K562 (cell line): ENCODE data around the gene PPP1R3G. TPM values are rescaled to one million over a fixed set of nuclear protein-coding genes. Genes with fewer than 3 reads are reported as not detected.
"Not testable (repeated sequence)": the region's sequence is repeated elsewhere in the genome, so short reads cannot be mapped to it uniquely, and the experiment has no call there.

Source experiments
- ATAC-seq: fragments of 200-7000 bp; cut with Tn5 transposase; 3 replicates; pipeline ENCODE4 v1.9.1; 2020; ENCODE audit warnings: moderate library complexity
- BruUV-seq: library from RNA; stranded (reverse); fragments of 400-500 nt; replicated peaks from 2 replicates; lab custom pipeline; 2021; lab: Mats Ljungman, UMichigan
- CTCF ChIA-PET: fragments of 300-600 bp; formaldehyde crosslinking; extraction: SDS; loops from one replicate; lab custom pipeline; 2021; ENCODE audit warnings: low intra/inter-chr PET ratio; lab: Yijun Ruan, JAX
- POLR2A ChIA-PET: fragments of 300-600, 350-650 bp; sonication (Branson Sonifier 250); formaldehyde crosslinking; extraction: SDS; loops from one replicate; lab custom pipeline; 2021; ENCODE audit warnings: antibody characterized with exemption, inconsistent platforms; lab: Yijun Ruan, JAX
- DNase-seq, 4 experiments: peaks; one replicate each; pipeline versions ENCODE4 v3.0.0 to v3.0.0-alpha.2; 2011 to 2018; ENCODE audit warnings: low spot score in 3 of 4, mixed read lengths in 3 of 4; ENCODE audit errors: extremely low read depth in 1 of 4
- FAIRE-seq: peaks from 2 replicates; lab custom pipeline; 2011; peaks lifted over from hg19 to GRCh38; lab: Jason Lieb, UNC
- H2AFZ ChIP-seq: 2 replicates; pipeline ENCODE4 v1.6.0; 2011; ENCODE audit warnings: low read depth, low read length, control low read depth, inconsistent platforms
- H3K27ac ChIP-seq: fragments of 200-600 bp; 3 replicates; pipeline ENCODE4 v1.8.0; 2011; ENCODE audit warnings: low read depth, mild to moderate bottlenecking, control low read depth, inconsistent platforms, low read length, moderate library complexity, mixed read lengths; ENCODE audit errors: extremely low read depth
- H3K27me3 ChIP-seq, 2 experiments: fragments of 300-600 bp in 1 of 2; 2 replicates in 1 of 2; 3 replicates in 1 of 2; pipeline versions ENCODE4 v1.6.0 to v1.8.0; 2011; ENCODE audit warnings: inconsistent platforms in 2 of 2, low read length in 2 of 2, mild to moderate bottlenecking in 1 of 2, mixed read lengths in 1 of 2, moderate library complexity in 1 of 2; ENCODE audit not compliant: control insufficient read depth in 2 of 2, insufficient read depth in 2 of 2
- H3K36me3 ChIP-seq: fragments of 300-600 bp; 3 replicates; pipeline ENCODE4 v1.8.0; 2011; ENCODE audit warnings: mild to moderate bottlenecking, low read length, inconsistent platforms; ENCODE audit not compliant: control insufficient read depth, insufficient read depth
- H3K4me1 ChIP-seq, 2 experiments: fragments of 200-600 bp in 1 of 2; replicated peaks in 1 of 2; 2 replicates in 1 of 2; 3 replicates in 1 of 2; pipeline versions ENCODE4 v1.5.1 to v1.8.0; 2011; ENCODE audit warnings: inconsistent platforms in 2 of 2, low read length in 2 of 2, mild to moderate bottlenecking in 1 of 2, mixed read lengths in 1 of 2, moderate library complexity in 1 of 2; ENCODE audit not compliant: control insufficient read depth in 2 of 2, insufficient read depth in 2 of 2
- H3K4me2 ChIP-seq: 2 replicates; pipeline ENCODE4 v1.6.1; 2011; ENCODE audit warnings: low read length, control low read depth, inconsistent platforms, mixed read lengths; ENCODE audit not compliant: insufficient read depth
- H3K4me3 ChIP-seq: fragments of 200-600 bp; sonication (generic), shearing (Covaris generic); 2 replicates; pipeline ENCODE4 v1.5.1; 2016; ENCODE audit warnings: control low read depth, inconsistent platforms
- H3K79me2 ChIP-seq: fragments of 200-600 bp; 3 replicates; pipeline ENCODE4 v1.8.0; 2011; ENCODE audit warnings: low read length, inconsistent platforms; ENCODE audit not compliant: control insufficient read depth, insufficient read depth
- H3K9ac ChIP-seq, 2 experiments: 2 replicates each; pipeline versions ENCODE4 v1.6.0 to v1.6.1; 2011; ENCODE audit warnings: low read depth in 2 of 2, low read length in 2 of 2, control low read depth in 1 of 2, inconsistent platforms in 1 of 2, mild to moderate bottlenecking in 1 of 2, mixed read lengths in 1 of 2; ENCODE audit not compliant: insufficient read depth in 1 of 2
- H3K9me1 ChIP-seq: one replicate; pipeline ENCODE4 v1.6.0; 2011; ENCODE audit warnings: inconsistent platforms, mild to moderate bottlenecking, low read length, moderate library complexity; ENCODE audit not compliant: control insufficient read depth, insufficient read depth
- H3K9me3 ChIP-seq: replicated peaks from 2 replicates; pipeline ENCODE4 v1.5.1; 2011; ENCODE audit warnings: low read depth, low read length, inconsistent platforms; ENCODE audit not compliant: control insufficient read depth, insufficient read depth
- H4K20me1 ChIP-seq: replicated peaks from 2 replicates; pipeline ENCODE4 v1.6.1; 2011; ENCODE audit warnings: low read length, inconsistent platforms, mixed read lengths; ENCODE audit not compliant: control insufficient read depth, insufficient read depth
- ATF3 ChIP-seq, 2 experiments: fragments of 450-650 bp in 1 of 2; sonication (generic) in 1 of 2; formaldehyde crosslinking in 1 of 2; IDR thresholded peaks in 1 of 2; conservative IDR thresholded peaks in 1 of 2; 2 replicates each; pipeline versions ENCODE4 v1.6.1 to v1.8.1; 2016 to 2023; ENCODE audit warnings: mild to moderate bottlenecking in 2 of 2, moderate library complexity in 2 of 2, inconsistent platforms in 1 of 2, missing genetic modification reagents in 1 of 2
- BRD4 ChIP-seq: fragments of 200-600 bp; sonication (generic); IDR thresholded peaks from 2 replicates; pipeline ENCODE4 v1.6.1; 2017; ENCODE audit warnings: inconsistent platforms
- CCNT2 ChIP-seq: IDR thresholded peaks from 2 replicates; pipeline ENCODE4 v1.6.1; 2011; ENCODE audit warnings: borderline replicate concordance, low read depth, mild to moderate bottlenecking, moderate library complexity, mixed read lengths, low read length; ENCODE audit not compliant: insufficient read length; ENCODE audit errors: extremely low read depth
- CREBBP ChIP-seq: IDR thresholded peaks from one replicate; pipeline ENCODE4 v1.6.1; 2012; ENCODE audit warnings: low read depth, mild to moderate bottlenecking, control low read depth, inconsistent platforms, low read length
- DLX4 ChIP-seq: fragments of 250-450 bp; sonication (Bioruptor Pico); IDR thresholded peaks from 2 replicates; pipeline ENCODE4 v1.6.1; 2021; ENCODE audit warnings: mild to moderate bottlenecking
- PKNOX1 ChIP-seq: fragments of 450-650 bp; IDR thresholded peaks from 2 replicates; pipeline ENCODE4 v1.6.1; 2016
- RBM17 ChIP-seq: fragments of 200-400 bp; formaldehyde crosslinking; IDR thresholded peaks from 2 replicates; pipeline ENCODE4 v1.6.1; 2017; ENCODE audit warnings: low read depth, mild to moderate bottlenecking, low read length, borderline replicate concordance
- TOE1 ChIP-seq, 2 experiments: fragments of 450-650 bp in 1 of 2; sonication (generic) in 1 of 2; formaldehyde crosslinking in 1 of 2; IDR thresholded peaks; 2 replicates each; pipeline versions ENCODE4 v1.7.1 to v1.8.0; 2016 to 2022; ENCODE audit warnings: borderline replicate concordance in 2 of 2, mild to moderate bottlenecking in 2 of 2, antibody characterized with exemption in 1 of 2, inconsistent platforms in 1 of 2, low read depth in 1 of 2, missing genetic modification reagents in 1 of 2, moderate library complexity in 1 of 2
- ZFP36 ChIP-seq: fragments of 150-350 bp; IDR thresholded peaks from 2 replicates; pipeline ENCODE4 v1.6.1; 2018; ENCODE audit warnings: low read length, low read depth; ENCODE audit not compliant: partially characterized antibody
- WGBS: fragments of 100-300 bp; shearing (Covaris generic); methylation state at CpG from one replicate; pipeline ENCODE4 v1.1.6; 2016; ENCODE audit warnings: low coverage, mixed read lengths; ENCODE audit not compliant: insufficient coverage; ENCODE audit errors: missing lambda C conversion rate; 5-methylcytosine and 5-hydroxymethylcytosine counted together
- in situ Hi-C: fragments of 300-500 bp; cut with MboI; formaldehyde crosslinking; loops from 4 replicates; pipeline ENCODE4 v1.15.0; 2018; ENCODE audit warnings: inconsistent platforms, mixed read lengths
- intact Hi-C: fragments of 100-400 bp; cut with micrococcal nuclease; formaldehyde crosslinking; loops from 2 replicates; pipeline ENCODE4 v1.14.2; 2022
- polyA plus RNA-seq, 8 experiments: library from polyadenylated mRNA; depleted of rRNA in 4 of 8; stranded (reverse) in 5 of 8; unstranded in 3 of 8; fragments of >200 nt; fragmentation: Nextera tagmentation in 2 of 8; fragmentation: Illumina TruSeq in 1 of 8; extraction: Ambion mirVana in 2 of 8; extraction: Trizol in 1 of 8; gene quantifications; 2 replicates each; pipeline versions ENCODE4 v1.2.1 to v1.2.3, GENCODE V29; 2011 to 2014; ENCODE audit warnings: inconsistent platforms in 1 of 8, missing spikeins in 1 of 8
- total RNA-seq, 7 experiments: library from RNA; depleted of rRNA in 6 of 7; stranded (reverse); fragments of >200 nt in 6 of 7; fragmentation: Illumina TruSeq in 2 of 7; extraction: Trizol in 2 of 7; gene quantifications; 2 replicates each; pipeline versions ENCODE4 v1.2.1 to v1.2.3, GENCODE V29; 2011 to 2021; ENCODE audit warnings: low replicate concordance in 1 of 7

Gene PPP1R3G
- total and polyA plus RNA-seq, 9 of the 15 experiments (the other 6 are each of a cell fraction or from before 2014, with no cell fraction given) = 0.01 to 0.13 (median 0.01) TPM; not detected in 4

DNA sequence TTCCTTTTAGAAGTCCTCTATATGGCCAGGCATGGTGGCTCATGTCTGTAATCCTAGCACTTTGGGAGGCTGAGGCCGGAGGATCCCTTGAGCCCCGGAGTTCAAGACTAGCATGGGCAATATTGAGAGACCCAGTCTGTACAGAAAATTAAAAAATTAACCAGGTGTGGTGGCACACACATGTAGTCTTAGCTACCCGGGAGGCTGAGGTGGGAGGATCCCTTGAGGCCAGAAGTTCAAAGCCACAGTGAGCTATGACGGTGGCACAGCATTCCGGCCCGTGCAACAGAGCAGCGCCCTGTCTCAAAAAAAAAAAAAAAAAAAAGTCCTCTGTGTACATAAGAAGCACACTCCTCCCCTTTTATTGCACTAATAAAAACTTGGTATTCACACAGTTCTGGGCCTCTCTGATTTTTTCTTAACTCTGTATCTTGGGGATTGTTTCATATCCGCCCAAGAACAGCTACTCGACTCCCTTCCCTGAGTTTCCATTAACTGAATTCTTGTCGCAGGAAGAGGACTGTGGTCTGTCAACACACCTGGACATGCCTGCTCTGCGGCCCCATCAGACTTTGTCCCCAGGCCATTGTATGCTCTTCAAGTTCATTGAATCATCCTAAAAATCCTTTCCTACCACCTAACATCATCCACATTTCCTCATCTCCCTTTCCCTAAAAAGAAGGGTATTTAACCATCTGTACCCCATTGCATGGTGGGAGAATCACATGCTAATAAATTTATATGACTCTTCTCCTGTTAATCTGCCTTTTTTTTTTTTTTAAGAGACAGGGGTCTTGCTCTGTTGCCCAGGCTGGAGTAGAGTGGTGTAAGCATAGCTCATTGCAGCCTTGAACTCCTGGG is 25.9 kb upstream of the PPP1R3G start:
- H3K9ac ChIP-seq = no peak overlapping the region
- H4K20me1 ChIP-seq = no peaks in the 10 kb centered on the region; the same call in 1 of the 2 replicates
- no peaks in the 10 kb centered on the region for H3K9me1 ChIP-seq
- no peak overlapping the region for H2AFZ ChIP-seq
- no peak overlapping the region for H3K4me2 ChIP-seq
- in situ Hi-C loops = no loop called here
- FAIRE-seq = no peak
- no peak overlapping the region for H3K27ac ChIP-seq
- 21% methylated on average over 11 of the region's 11 CpGs for WGBS
- no peaks in the 10 kb centered on the region for H3K36me3 ChIP-seq
- ChIA-PET CTCF (interaction anchor here (0.7 kb wide), 1 partner anchor 1413 kb away, joined by 3 read pairs; no protein-coding TSS in a partner anchor), POLR2A (interaction anchor here (0.6 kb wide), 1 partner anchor 270 kb away, joined by 3 read pairs; no protein-coding TSS in a partner anchor)
- TF ChIP-seq RBM17 (no peak), ATF3 (IDR thresholded peaks at IDR 0.05) (no peak), ATF3 (CRISPR knock-in tag; conservative IDR thresholded peaks at IDR 0.05) (no peak), ZFP36 (no peak), CCNT2 (no peak), PKNOX1 (no peak), BRD4 (no peak), CREBBP (no peak), TOE1 (IDR thresholded peaks at IDR 0.05; ENCODE audit: borderline replicate concordance) (no peak), TOE1 (CRISPR knock-in tag; IDR thresholded peaks at IDR 0.05; ENCODE audit: borderline replicate concordance, low read depth) (no peak), DLX4 (CRISPR knock-in tag) (no peak)
- no peak for DNase-seq
- H3K4me3 ChIP-seq = no peak overlapping the region
- ATAC-seq = no peak
- no TSS peak for BruUV-seq
- intact Hi-C loops = loop anchor here (5.0 to 10.0 kb wide), 4 partner anchors 83 to 1488 kb away; no protein-coding TSS in a partner anchor
- H3K79me2 ChIP-seq = no peaks in the 10 kb centered on the region
- no peaks in the 10 kb centered on the region for H3K4me1 ChIP-seq
- H3K27me3 ChIP-seq = peaks cover 13 to 30% of the 10 kb centered on the region in 2 experiments
- H3K9me3 ChIP-seq = no peaks in the 10 kb centered on the region

- H3K4me3 ChIP-seq, H3K27ac ChIP-seq, FAIRE-seq, H3K79me2 ChIP-seq, DNase-seq, CTCF ChIA-PET, in situ Hi-C loops, H3K4me1 ChIP-seq, H3K9ac ChIP-seq, H3K9me1 ChIP-seq, H2AFZ ChIP-seq, H4K20me1 ChIP-seq, POLR2A ChIA-PET, BruUV-seq, ATAC-seq, intact Hi-C loops, H3K4me2 ChIP-seq, H3K9me3 ChIP-seq, H3K36me3 ChIP-seq: not testable (repeated sequence)
- H3K27me3 ChIP-seq = peaks cover 13 to 30% of the 10 kb centered on the region in 2 experiments
- WGBS = 14% methylated on average over 9 of the region's 9 CpGs
These were observed 24.7 kb upstream of the PPP1R3G start for GRCh38 chr6:5060439-5060838.
